Breast epithelium (tissue), 3 donors: ENCODE data around the gene MAOA.

Experiments
- CTCF ChIP-seq, 3 donors: fragments of 450-650 bp; IDR thresholded peaks; one replicate each; pipeline ENCODE4 v1.5.1; 2016 to 2017; ENCODE audit warnings: antibody characterized with exemption in 3 of 3, mild to moderate bottlenecking in 3 of 3, moderate library complexity in 3 of 3
- POLR2A ChIP-seq: fragments of 450-650 bp; IDR thresholded peaks from one replicate; pipeline ENCODE4 v1.6.1; 2016; ENCODE audit warnings: antibody characterized with exemption, mild to moderate bottlenecking, moderate library complexity
- POLR2AphosphoS5 ChIP-seq, 3 donors: sonication (generic); formaldehyde crosslinking; IDR thresholded peaks; one replicate each; pipeline ENCODE4 v1.6.1; 2017; ENCODE audit warnings: antibody characterized with exemption in 3 of 3

- TF ChIP-seq CTCF (IDR thresholded peaks at IDR 0.05) = no peak
- no peak for TF ChIP-seq POLR2A
- no peak for TF ChIP-seq POLR2AphosphoS5 (IDR thresholded peaks at IDR 0.05)
These were observed 37.5 kb upstream of the MAOA start for GRCh38 chrX:43618366-43619205.
